Activated T-helper 1 cell treated with anti-CD3 and anti-CD28 coated beads, Interleukin-2, amount 50 U/mL, for 16 hours (primary cell): ENCODE measurements around the gene SAP30L.
A peak's percentile ranks its signal among the peaks of the same experiment; 100 is the strongest.

Source experiments
- DNase-seq, 2 donors: peaks; one replicate each; pipeline ENCODE4 v3.0.0-alpha.2; 2020; ENCODE audit warnings: low read depth in 1 of 2, low spot score in 1 of 2

The SAP30L gene

GRCh38 chr5:154419236-154419635 is 26.6 kb upstream of the SAP30L start:
- DNase-seq: no peak

- DNase-seq: no peak
Measured at GRCh38 chr5:154421868-154422267, 23.9 kb upstream of the SAP30L start.

GRCh38 chr5:154422298-154422697 is 23.5 kb upstream of the SAP30L start:
- DNase-seq: no peak

- no peak for DNase-seq
Measured at GRCh38 chr5:154428208-154428607, 17.6 kb upstream of the SAP30L start.

- DNase-seq: no peak
Measured at GRCh38 chr5:154429341-154429740, 16.5 kb upstream of the SAP30L start.

- no peak for DNase-seq
Measured at GRCh38 chr5:154430466-154430865, 15.3 kb upstream of the SAP30L start.

GRCh38 chr5:154430961-154431630 is 14.7 kb upstream of the SAP30L start:
- no peak for DNase-seq

- DNase-seq: no peak
Measured at GRCh38 chr5:154435226-154435625, 10.6 kb upstream of the SAP30L start.

- no peak for DNase-seq
Measured at GRCh38 chr5:154437281-154437965, 8.4 kb upstream of the SAP30L start.

- DNase-seq: no peak
Measured at GRCh38 chr5:154440540-154440939, 5.3 kb upstream of the SAP30L start.

GRCh38 chr5:154442801-154443200 is 3.0 kb upstream of the SAP30L start:
- no peak for DNase-seq

GRCh38 chr5:154444556-154445421 is 1.0 kb upstream of the SAP30L start:
- no peak for DNase-seq

- DNase-seq: peak; percentile 8
Measured at GRCh38 chr5:154446195-154447088, 645 bp downstream of the SAP30L start.

- no peak for DNase-seq
Measured at GRCh38 chr5:154447089-154447725, 1.4 kb downstream of the SAP30L start.

GRCh38 chr5:154449786-154450185 is 4.0 kb downstream of the SAP30L start:
- DNase-seq: no peak

- DNase-seq: no peak
Measured at GRCh38 chr5:154451957-154452356, 6.2 kb downstream of the SAP30L start.

GRCh38 chr5:154455585-154455984 is 9.8 kb downstream of the SAP30L start:
- DNase-seq: no peak

GRCh38 chr5:154456540-154456939 is 10.7 kb downstream of the SAP30L start:
- no peak for DNase-seq

GRCh38 chr5:154459015-154459414 is 13.2 kb downstream of the SAP30L start:
- DNase-seq: no peak

- DNase-seq: no peak
Measured at GRCh38 chr5:154460172-154460571, 14.4 kb downstream of the SAP30L start.
